NK-92 treated with Interleukin-12 subunit alpha and Interleukin-12 subunit beta, amount 100 ng/mL, for 24 hours (cell line): ENCODE measurements around the gene MNT.
A peak's percentile ranks its signal among the peaks of the same experiment; 100 is the strongest.

ENCODE experiments used
- DNase-seq: peaks from one replicate; lab custom pipeline; 2025; lab: John Stamatoyannopoulos, UW

Gene MNT

DNA sequence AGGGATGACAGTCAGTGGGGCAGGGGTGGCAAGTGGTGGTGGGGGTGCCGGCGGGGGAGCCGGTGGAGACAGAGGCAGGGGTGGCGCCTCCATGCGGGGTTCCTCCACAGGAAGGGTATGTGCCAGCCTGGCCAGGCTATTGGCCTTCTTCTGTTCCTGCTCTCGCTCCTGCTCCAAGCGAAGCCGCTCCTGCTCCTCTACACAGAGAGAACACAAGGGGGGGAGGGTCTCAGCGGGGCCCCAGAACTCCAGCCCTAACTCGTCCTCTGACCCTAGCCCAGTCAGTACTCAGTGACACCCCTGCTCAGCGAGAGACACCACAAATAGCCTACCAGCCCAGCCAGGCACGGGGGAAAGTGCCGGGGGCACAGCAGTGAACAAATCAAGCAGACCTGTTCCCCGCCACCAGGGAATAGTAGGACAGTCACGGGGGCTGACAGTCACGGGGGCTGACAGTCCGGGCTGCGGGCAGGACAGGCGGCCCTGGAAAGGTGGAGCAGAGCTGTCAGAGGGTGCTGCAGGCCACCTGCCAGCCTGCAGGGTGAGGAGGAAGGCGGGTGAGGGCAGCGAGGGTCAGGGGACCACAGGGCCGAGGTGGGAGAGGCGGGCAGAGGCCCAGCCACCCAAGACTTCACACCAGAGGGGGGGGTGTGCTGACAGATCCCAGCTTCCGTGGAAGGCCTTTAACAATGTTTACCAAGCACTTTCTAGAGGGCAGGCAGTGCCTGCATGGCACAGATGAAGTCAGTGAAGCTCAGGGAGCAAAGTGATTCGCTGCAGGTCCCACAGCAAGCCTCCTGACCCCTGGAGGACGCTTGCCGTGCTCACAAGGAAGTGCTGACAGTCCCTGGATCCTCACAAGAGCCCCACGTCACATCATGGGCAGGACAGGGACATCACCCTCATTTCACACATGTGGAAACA lies 5.3 kb downstream of the MNT start:
- no peak for DNase-seq

DNA sequence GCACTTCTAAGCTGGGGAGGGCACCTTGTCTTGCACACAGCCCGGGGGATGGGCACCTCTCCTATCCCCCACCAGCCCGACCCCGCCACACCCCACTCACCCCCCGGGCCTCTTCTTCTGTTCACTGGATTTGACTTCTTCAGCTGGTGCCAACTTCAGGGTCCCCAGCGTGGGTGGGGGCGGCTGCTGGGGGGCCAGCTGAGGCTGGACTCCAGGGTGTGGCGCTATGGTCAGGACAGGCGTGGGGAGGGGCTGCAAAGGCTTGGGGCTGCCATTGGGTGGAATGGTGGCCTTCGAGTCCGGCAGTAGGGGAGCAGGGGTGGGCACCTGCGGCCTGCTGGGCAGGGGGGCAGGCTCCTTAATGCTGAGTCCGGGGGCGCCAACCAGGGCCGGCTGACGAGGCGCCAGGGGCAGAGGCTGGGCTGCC lies 6.1 kb downstream of the MNT start:
- DNase-seq: no peak

GRCh38 chr17:2393954-2394749 lies 6.7 kb downstream of the MNT start:
- no peak for DNase-seq

GRCh38 chr17:2393174-2393953 lies 7.5 kb downstream of the MNT start:
- DNase-seq: peak; percentile 69

DNA sequence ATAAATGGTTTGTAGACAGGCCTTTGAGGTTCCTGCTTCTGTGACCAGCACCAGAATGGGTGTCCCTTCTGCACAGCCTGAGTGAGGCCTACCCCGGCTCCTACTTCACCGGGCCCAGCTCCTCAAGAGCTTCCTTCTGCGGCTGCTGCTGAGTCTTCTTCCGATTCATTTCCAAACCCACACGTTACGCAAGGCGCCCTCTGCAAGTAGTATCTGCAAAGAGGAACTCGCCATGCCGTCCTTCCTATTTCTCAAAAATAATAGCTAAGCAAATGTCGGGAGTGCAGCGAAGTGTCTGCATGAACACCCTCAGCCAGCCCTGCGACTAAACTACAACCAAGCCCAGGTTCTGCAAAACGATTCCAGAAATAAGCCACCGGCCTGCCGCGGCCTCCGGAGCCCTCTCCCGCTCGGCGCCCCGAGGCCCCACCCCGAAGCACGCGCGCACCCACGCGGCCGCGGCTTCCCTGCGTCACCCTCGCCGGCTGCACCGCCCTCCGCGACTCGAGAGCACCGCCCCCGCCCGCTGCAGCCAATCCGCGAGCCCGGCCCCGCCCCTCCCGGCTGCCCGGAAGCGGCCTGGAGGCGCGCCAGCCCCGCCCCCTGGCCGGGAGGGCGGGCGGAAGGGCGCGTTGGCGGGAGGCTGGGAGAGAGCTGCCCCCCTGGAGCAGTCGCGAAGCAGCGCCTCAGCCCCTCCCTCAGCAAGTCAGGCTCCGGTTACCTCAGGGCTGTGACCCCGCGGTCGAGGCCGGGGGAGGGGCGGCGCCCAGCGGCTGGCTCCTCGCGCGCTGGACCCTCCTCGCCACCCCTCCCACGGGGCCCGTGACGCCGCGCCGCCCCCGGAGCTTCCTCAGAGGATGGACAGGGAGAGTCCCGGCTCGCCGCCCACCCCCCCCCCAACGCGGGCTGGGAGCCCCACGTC lies 8.3 kb downstream of the MNT start:
- DNase-seq: peak; percentile 83

DNA sequence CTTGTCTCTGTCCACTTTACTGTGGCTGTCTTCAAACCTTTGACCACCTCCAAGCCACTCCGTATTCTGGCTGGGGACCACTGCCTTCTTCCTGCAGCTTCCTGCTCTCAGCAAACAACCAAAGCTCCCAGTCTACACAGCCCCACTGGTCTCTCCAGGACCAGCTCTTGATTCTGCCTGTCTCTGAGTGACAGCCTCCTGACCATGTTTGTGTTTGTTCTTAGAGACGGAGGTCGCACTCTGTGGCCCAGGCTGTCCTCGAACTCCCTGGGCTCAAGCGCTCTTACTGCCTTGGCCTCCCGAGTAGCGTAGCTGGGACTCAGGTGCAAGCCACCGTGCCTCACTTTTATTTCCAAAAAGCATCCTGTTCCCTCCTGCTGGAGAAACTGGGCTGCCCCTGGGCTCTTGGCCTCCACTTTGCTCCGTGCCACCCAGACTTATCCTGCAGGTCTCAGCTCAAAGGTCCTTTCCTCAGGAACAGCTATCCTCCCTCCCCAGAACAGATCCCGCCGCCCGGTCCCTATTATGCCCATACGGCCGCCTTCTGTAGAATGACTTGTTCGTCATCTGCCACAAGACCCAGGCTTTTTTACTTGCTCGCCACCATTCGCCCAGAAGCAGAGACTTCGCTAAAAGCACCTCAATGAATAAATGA lies 9.1 kb downstream of the MNT start:
- DNase-seq: no peak

DNA sequence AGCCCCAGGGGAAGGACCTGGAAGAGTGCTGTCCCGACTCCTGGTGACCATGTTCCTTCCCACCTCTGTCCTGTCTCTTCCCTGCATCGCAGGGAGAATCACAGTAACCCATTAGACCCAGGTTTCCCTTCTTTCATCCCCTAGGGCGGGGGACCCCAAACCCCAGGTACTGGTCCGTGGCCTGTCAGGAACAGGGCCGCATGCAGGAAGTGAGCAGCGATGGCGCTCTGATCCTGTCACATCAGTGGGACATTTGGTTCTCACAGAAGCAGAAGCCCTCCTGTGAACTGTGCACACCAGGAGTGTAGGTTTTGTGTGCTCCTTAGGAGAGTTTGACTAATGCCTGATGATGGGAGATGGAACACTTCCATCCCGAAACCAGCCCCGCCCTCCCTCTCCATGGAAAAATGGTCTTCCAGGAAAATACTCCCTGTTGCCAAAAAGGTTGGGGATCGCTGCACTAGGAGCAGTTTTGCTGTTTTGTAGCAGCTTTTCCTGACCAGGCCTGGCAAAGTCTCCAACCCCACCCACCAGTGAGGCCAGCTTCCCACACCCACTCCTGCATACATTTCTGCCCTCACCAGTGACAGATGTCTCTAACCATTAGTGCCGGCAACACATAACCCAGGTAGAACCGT lies 10.5 kb downstream of the MNT start:
- no peak for DNase-seq

- no peak for DNase-seq
Measured at GRCh38 chr17:2388683-2389055, 12.2 kb downstream of the MNT start.

- DNase-seq: no peak
Measured at GRCh38 chr17:2388020-2388682, 12.7 kb downstream of the MNT start.

DNA sequence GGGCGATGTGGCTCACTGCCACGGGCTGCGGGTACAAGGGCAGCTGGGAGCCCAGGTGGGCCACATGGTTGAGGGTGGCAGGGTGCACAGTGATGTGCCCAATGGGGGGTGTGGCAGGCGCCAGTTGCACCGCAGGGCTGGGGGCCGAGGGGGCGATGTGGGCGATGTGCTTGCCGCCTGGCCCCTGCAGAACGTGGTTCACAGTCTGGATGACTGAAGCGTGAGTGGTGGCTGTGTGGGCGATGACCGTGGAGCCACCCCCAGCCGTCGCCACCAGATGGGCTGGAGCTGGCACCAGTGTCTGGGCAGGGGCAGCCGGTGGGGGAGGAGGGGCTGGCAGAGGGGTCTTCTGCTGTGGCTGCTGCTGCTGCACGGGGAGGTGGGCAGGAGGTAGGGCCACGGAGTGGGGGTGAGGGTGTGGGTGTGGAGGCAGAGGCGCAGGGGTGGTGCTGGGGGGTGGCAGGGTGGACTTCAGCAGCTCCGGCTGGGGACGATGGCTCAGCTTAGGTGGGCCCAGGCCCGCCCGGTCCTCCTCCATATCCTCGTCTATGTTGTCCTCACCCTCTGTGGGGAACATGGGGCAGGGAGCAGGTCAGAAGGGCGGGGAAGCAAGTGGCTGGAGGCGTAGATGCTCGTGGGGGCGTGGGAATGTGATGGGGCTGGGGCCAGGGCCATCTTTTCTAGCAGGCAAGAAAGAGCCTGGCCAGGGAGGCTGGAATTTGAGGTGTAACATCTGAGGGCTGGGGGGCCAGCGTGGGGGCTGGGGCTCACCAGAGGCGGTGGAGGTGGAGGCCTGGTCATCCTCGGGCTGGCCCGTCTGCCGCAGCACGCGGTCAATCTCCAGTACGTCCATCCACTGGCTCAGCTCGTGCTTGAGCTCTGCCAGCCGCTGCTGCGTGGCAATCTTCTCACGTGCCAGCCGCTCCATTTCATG lies 13.5 kb downstream of the MNT start:
- no peak for DNase-seq

- no peak for DNase-seq
Measured at GRCh38 chr17:2386400-2387085, 14.3 kb downstream of the MNT start.

DNA sequence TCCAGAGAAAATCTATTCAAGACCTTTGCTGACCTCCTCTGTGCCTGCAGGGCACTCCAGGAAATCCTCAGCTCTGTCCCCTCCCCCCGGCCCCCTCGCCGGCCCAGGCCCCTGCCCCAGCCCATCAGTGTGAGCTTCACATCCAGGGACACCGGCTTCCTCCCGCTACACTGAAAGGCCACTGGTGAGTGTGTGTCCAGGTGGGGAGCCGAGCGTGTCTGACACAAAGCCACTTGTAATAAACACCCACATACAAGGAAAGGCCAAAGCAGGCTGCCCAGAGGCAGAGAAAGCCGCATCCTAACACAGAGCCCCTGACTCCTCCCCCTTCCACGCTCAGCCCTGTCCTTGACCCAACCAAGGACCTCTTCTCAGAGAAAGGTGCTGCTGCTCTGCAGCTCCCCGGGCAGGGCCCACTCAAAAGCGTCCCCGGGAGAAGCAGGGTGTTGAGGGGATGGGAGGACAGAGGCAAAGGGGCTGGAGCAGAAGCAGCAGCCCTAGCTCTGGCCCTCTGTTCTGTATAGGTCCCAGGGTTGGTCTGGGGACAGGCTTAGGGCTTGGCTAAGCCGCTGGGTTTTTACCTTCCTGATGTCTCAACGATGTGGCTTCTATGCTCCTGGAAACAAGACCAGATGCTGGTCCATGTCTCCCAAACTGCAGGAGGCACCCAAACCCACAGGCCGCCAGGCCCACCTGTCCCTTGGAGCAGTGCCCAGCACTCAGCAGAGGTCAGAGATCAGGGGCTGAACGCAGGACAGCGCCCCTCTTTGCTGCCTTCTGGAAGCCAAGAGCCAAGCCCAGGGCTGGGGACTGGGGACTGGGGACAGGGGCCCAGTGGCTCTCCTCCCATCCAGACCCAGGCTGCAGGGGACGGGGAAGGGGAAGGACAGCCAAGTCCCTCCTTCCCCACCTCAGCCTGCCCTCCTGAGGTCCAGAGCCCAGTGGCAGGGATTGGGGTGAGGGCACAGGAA lies 15.3 kb downstream of the MNT start:
- no peak for DNase-seq

DNA sequence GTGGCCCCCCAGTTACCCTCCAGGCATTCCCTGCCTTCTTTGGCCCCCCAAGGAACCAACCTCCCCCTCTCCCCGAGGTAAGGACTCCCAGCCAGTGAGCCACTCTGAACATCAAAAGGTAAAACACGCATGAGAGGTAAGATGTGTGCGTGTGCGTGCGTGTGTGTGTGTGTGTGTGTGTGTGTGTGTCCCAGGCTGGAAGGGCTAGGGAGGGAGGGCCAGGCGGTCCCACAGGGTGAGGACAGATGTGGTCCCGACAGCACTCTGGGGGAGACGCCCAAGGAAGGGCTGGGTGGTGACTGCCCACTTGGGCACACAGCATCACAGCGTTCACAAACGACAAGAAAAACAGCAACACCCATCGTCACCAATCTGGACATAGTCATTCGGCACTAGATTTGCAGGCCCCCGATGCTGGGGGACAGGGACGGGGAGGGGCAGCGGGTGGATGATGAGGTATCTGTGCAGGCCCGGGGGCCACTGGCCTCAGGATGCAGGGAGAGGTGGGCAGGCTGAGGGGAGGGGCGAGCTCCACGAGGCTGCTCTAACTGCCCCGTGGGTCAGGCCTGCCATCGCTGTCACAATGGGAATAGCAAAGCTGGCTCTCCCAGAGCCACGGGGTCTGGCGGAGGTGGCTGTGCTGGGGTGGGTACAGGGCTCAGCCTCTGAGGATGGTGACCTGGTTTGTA lies 16.3 kb downstream of the MNT start:
- DNase-seq: no peak

GRCh38 chr17:2383628-2384167 lies 17.2 kb downstream of the MNT start:
- no peak for DNase-seq

DNA sequence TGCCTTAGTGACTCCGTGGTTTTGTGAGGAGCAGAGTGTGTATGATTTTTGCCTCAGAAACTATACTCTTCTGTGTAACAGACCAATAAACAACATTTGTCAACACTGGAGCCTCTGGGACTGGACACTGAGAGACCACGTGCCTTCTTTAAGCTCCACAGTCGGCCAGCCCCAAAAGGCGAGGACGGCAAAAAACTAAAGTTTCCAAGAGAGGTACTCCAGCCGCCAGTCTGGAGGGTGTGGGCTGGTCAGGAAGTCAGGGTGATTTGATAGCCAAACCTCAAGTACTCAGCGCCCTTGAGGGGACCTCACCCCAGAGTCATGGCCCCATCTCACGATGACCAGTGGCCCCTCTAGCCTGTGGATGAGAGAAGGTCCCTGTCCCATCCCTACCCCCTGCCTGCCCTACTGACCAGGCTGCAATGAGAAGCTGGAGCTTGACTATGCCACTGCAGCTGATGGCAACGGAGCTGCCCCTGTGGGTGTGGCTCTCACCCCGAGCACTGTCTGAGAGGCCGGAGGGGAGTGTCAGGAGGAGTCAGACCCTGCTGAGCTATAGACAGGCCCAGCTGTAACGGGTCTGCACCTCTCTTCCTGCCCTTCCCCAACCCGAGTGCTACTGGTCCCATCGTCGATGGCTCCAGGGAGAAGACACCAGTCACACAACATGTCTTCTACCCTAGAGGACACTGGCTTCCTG lies 19.8 kb downstream of the MNT start:
- no peak for DNase-seq
